Gastroesophageal sphincter (tissue), 3 donors: ENCODE data around the gene PPP1R12C.

Experiments used
- EP300 ChIP-seq: sonication (generic); formaldehyde crosslinking; IDR thresholded peaks from one replicate; pipeline ENCODE4 v1.6.1; 2017; ENCODE audit warnings: antibody characterized with exemption, mild to moderate bottlenecking
- TF ChIP-seq, protein P1 (sequence below), 4 experiments: fragments of 200-600 bp in 2 of 4; fragments of 450-650 bp in 2 of 4; sonication (generic) in 1 of 4; IDR thresholded peaks; one replicate each; pipeline ENCODE4 v1.5.1; 2017 to 2019; ENCODE audit warnings: antibody characterized with exemption in 4 of 4, mild to moderate bottlenecking in 2 of 4, moderate library complexity in 2 of 4

GRCh38 chr19:55116859-55117662 is at the start of gene PPP1R12C:
- TF ChIP-seq, protein P1, sequence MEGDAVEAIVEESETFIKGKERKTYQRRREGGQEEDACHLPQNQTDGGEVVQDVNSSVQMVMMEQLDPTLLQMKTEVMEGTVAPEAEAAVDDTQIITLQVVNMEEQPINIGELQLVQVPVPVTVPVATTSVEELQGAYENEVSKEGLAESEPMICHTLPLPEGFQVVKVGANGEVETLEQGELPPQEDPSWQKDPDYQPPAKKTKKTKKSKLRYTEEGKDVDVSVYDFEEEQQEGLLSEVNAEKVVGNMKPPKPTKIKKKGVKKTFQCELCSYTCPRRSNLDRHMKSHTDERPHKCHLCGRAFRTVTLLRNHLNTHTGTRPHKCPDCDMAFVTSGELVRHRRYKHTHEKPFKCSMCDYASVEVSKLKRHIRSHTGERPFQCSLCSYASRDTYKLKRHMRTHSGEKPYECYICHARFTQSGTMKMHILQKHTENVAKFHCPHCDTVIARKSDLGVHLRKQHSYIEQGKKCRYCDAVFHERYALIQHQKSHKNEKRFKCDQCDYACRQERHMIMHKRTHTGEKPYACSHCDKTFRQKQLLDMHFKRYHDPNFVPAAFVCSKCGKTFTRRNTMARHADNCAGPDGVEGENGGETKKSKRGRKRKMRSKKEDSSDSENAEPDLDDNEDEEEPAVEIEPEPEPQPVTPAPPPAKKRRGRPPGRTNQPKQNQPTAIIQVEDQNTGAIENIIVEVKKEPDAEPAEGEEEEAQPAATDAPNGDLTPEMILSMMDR (IDR thresholded peaks at IDR 0.05), result no peak
- TF ChIP-seq EP300, result no peak
